ENCODE results near the gene CPNE9. TPM values are rescaled to one million over a fixed set of nuclear protein-coding genes. Genes with fewer than 3 reads are reported as not detected.

CPNE9 gene
- total and polyA plus RNA-seq, 5 experiments from 2014 or later: 0.55 TPM; not detected in 4

DNA sequence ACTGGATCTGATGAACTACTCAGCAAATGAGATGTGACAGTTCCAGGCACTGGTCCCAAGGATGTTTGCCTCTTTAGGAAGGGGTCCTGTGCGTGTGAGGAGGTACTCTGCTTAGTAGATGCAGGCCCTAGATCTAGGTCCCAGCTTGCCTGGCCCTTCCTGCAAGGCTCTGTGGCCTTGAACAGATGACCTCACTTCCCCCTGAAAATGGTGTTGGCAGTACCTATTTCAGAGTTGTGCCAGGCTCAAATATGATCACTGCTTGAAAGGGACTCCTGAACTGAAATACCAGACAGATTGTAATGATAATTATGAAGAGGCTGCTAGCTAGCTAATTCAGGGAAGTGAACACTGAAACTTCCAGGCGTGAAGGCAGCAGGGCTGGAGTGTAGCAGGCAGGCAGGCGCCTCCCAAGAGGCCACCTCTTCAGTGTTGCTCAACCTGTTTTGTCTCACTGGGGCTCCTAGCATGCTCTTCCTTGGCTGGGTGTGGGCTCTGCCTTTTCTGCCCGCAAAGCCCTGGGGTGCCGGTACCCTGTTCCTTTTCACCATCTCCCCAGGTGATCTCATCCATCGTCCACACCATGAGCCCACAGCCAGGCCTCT, 24.1 kb upstream of the CPNE9 start:
- DNase-seq (no peak), ATAC-seq (no peak)
- Mint-ChIP-seq H3K4me1 (peaks cover 0 to 12% (median 2%) of the 10 kb centered on the region in 4 donors), H3K36me3 (peaks cover 22 to 96% (median 45%) of the 10 kb centered on the region in 3 donors), H3K27me3 (no peaks in the 10 kb centered on the region), H3K9me3 (no peaks in the 10 kb centered on the region), H3K27ac (peak overlapping the region in 2 of 10 donors; percentile 22 to 65), H3K4me3 (peak overlapping the region in 1 of 10 donors; percentile 22)
- POLR2A ChIA-PET: no interaction called here

DNA sequence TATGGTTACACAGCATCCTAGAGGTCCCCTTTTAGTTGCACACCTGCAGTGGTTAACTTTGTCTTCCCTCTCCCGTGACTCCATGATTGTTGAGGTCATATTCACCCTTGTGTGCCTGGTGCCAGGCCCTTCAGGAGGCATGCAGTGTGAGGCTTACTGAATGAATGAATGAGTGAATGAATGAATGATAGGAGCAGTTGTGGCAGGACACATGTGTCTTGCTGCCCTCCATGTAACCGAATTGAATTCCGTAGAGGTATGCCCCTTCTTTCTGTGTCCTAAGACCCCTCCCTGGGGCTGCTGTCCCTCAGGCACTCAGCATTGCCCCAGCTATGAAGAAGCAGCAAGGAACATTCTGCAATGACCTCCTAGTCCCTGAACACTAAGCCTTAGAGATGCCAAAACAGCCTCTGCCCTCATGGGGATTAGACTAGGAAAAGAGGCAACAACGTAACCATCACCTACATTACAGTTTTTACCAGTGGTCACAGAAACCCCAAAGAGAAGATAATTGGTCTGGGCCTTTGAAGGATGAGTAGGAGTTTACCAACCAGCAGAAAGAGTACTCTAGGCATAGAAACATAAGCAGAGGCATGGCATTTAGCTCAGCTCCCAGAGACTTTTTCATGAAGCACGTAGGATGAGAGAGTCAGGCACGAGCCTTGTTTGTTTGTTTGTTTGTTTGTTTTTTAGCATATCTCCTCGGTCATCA, 22.5 kb upstream of the CPNE9 start:
- no peak for DNase-seq
- no peak for ATAC-seq
- no peaks in the 10 kb centered on the region for H3K27me3 Mint-ChIP-seq
- no peak overlapping the region for H3K4me3 Mint-ChIP-seq
- H3K4me1 Mint-ChIP-seq: peaks cover 0 to 15% (median 2%) of the 10 kb centered on the region in 4 donors
- peak overlapping the region in 1 of 10 donors; percentile 35 for H3K27ac Mint-ChIP-seq
- no peaks in the 10 kb centered on the region for H3K9me3 Mint-ChIP-seq
- peaks cover 22 to 98% (median 51%) of the 10 kb centered on the region in 3 donors for H3K36me3 Mint-ChIP-seq
- POLR2A ChIA-PET: no interaction called here

DNA sequence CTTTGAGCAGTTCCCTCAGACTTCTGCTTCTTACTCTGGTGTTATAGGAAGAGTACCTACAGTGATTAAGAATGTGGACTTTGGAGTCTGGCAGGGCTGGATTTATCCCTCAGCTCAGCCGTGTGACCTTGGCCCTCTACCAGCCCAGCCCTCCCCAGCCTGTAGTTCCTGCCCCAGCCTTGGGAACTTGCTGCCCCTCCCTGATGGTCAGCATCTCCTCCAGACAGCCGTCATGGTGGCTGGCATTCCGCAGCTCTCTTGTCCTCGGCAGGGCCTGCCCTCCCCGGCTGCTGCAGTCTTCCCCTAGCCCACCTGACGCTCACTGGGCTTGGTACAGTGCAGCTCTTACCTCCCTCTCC, 21.9 kb upstream of the CPNE9 start:
- DNase-seq (no peak), ATAC-seq (no peak)
- H3K4me1 Mint-ChIP-seq: peaks cover 0 to 14% (median 2%) of the 10 kb centered on the region in 4 donors
- no peak overlapping the region for H3K4me3 Mint-ChIP-seq
- POLR2A ChIA-PET: no interaction called here
- peaks cover 22 to 98% (median 48%) of the 10 kb centered on the region in 3 donors for H3K36me3 Mint-ChIP-seq
- H3K9me3 Mint-ChIP-seq: no peaks in the 10 kb centered on the region
- H3K27me3 Mint-ChIP-seq: no peaks in the 10 kb centered on the region
- no peak overlapping the region for H3K27ac Mint-ChIP-seq

DNA sequence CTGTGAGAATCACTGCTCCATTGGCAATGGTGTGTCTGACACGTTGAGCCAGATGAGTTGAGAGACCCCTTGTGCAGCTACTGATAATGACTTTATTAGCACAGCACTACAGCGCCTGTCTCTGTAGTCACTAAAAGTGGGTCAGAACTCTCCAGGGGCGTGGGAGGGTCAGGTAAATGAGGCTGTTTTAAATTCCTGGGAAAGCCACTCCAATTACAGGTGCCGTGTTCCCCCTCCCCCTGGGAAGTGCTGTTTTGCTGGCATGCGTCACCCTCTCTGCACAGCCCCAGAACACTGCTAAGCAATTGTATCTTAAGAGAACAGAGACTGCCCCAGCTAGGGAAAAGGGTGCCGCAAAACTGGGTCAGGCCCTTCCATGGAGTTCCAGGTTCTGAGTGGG, 21.5 kb upstream of the CPNE9 start:
- Mint-ChIP-seq H3K4me3 (no peak overlapping the region), H3K9me3 (no peaks in the 10 kb centered on the region), H3K27ac (no peak overlapping the region), H3K27me3 (no peaks in the 10 kb centered on the region), H3K36me3 (peaks cover 22 to 98% (median 50%) of the 10 kb centered on the region in 3 donors), H3K4me1 (peaks cover 0 to 13% (median 2%) of the 10 kb centered on the region in 4 donors)
- DNase-seq (no peak), ATAC-seq (no peak)
- POLR2A ChIA-PET: no interaction called here

DNA sequence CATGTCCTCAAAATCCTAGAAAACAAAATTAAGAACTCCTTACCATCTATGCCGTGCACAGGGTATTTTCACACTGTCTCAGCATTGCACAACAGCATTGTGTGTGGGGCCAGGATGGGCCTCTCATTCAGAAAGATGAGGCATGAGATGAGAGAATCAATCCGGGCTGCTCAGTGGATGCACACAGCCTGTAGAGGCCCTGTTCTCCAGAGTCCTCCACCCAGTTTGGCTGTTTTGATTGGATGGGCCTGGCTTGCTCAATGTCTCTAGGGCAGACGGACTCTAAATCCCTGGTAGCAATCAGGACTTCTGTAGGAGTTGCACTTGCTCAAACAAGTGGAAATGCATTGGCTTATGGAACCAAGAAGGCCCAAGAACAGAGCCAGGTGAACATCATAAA, 20.2 kb upstream of the CPNE9 start:
- no peaks in the 10 kb centered on the region for H3K27me3 Mint-ChIP-seq
- no peaks in the 10 kb centered on the region for H3K9me3 Mint-ChIP-seq
- no peak for ATAC-seq
- no peak overlapping the region for H3K27ac Mint-ChIP-seq
- H3K4me3 Mint-ChIP-seq: no peak overlapping the region
- POLR2A ChIA-PET: no interaction called here
- H3K4me1 Mint-ChIP-seq: peaks cover 0 to 10% (median 2%) of the 10 kb centered on the region in 4 donors
- H3K36me3 Mint-ChIP-seq: peaks cover 13 to 96% (median 42%) of the 10 kb centered on the region in 3 donors
- no peak for DNase-seq

DNA sequence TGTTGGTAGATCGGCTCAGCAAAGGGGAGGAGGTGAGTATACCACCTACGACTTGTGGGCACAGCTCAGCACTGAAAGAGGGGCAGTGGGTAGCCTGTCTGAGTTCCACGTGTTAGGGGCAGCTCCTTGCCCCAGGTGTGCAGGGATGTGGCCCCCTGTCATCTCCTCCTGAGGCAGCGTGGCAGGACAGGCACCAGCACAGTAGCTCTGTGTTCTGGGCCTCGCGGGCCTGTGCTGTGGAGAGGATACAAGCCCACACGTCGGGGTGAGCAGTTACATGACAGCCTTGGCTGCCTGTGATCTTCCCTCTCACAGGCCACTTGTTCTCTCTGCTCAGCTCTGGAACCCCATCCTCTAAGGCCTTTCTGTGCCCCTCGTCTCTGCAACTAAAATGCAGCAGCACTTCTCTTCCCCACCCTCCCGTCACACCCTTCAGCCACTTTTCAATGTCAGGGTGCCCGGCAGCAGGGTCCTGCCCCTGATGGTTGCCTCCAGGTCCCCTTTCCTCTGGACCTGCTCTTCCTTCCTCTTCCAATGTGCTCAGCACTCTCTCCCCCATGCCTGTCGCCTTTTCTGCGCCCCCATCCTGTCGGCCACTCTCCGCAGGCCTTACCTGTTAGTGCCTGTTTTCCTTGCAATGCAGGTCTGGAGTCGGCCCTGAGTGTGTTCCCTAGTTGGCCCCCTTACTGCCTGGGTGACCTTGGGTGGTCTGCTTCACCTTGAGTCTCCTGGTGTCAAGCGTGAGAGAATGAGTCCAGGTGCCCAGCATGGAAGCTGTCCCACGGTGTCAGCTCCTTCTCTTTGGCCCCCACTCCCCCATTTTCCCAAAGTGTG, 18.2 kb upstream of the CPNE9 start:
- DNase-seq (no peak), ATAC-seq (no peak)
- Mint-ChIP-seq H3K27ac (peak overlapping the region in 1 of 10 donors; percentile 89), H3K4me3 (no peak overlapping the region), H3K9me3 (no peaks in the 10 kb centered on the region), H3K36me3 (peaks cover 5 to 95% (median 36%) of the 10 kb centered on the region in 3 donors), H3K27me3 (no peaks in the 10 kb centered on the region), H3K4me1 (peaks cover 0 to 9% (median 2%) of the 10 kb centered on the region in 4 donors)
- POLR2A ChIA-PET: no interaction called here

DNA sequence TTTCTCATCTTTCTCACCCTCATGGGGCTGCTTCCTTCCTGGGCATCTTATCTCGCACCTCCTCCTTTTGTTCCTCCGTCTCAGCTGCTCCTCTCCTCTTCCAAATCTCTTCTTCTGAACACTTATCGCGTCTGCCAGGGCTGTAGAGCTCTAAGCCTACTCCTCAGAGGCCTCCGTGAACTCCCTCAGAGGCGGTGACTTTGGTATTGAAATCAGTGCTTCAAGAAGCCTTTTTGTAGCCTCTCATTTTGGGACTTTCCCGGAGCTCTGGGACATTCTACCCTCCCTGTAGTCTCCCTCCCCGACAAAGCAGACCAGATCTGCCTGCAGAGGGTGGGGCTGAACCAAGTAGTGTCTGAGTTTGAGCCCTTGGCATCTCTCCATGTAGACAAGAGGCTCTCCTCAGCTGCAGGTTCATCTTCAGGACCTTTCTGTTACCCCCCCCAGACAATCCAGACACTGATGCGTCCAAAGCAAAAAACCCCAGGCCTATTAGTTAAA, 17.5 kb upstream of the CPNE9 start:
- no peaks in the 10 kb centered on the region for H3K9me3 Mint-ChIP-seq
- H3K27ac Mint-ChIP-seq: peak overlapping the region in 1 of 10 donors; percentile 89
- peaks cover 0 to 9% (median 3%) of the 10 kb centered on the region in 4 donors for H3K4me1 Mint-ChIP-seq
- POLR2A ChIA-PET: no interaction called here
- no peak for DNase-seq
- H3K36me3 Mint-ChIP-seq: peaks cover 2 to 93% (median 34%) of the 10 kb centered on the region in 3 donors
- H3K4me3 Mint-ChIP-seq: peak overlapping the region in 1 of 10 donors; percentile 28
- ATAC-seq: no peak
- H3K27me3 Mint-ChIP-seq: no peaks in the 10 kb centered on the region

DNA sequence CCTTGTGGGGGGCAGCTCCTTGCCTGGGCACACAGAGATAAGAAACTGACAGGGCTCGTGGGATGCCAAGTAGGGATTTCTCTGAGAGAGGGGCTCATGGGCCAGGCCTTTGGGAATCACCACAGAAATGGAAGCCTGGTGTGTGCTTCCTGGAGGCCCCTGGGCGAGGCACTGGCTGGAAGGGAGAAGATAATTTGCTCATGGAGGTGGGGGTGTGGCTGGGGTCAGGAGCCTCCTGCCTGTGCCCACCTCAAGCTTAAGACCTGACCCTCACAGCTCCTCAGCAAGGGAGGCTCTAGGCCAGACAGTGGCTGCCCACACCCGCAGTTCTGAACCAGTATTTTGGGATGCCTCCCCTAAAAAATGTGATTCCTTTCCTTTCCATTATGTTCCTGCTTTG, 16.9 kb upstream of the CPNE9 start:
- Mint-ChIP-seq H3K36me3 (peaks cover 0 to 93% (median 31%) of the 10 kb centered on the region in 3 donors), H3K27ac (peak overlapping the region in 1 of 10 donors; percentile 40), H3K4me1 (peaks cover 0 to 9% (median 3%) of the 10 kb centered on the region in 4 donors), H3K27me3 (no peaks in the 10 kb centered on the region), H3K4me3 (no peak overlapping the region), H3K9me3 (no peaks in the 10 kb centered on the region)
- DNase-seq (no peak), ATAC-seq (no peak)
- POLR2A ChIA-PET: no interaction called here

DNA sequence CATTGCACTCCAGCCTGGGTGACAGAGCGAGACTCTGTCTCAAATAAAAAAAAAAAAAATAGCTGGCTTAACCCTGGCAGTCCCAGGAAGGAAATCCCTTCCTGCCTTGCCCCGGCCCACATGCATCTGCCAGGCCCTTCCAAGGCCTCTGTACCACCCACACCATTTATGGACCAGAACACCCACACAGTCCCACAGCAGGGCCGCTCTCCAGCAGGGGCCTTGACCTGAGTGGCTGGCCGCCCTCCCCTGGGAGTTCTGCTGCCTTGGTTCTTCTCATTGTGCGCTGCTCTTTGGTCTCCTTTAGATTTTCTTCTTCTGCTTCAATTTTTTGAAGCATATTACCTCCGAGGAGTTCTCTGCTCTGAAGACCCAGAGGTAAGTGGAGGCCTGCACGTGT, 16.1 kb upstream of the CPNE9 start:
- H3K4me3 Mint-ChIP-seq: no peak overlapping the region
- POLR2A ChIA-PET: no interaction called here
- peaks cover 0 to 93% (median 34%) of the 10 kb centered on the region in 3 donors for H3K36me3 Mint-ChIP-seq
- DNase-seq (no peak), ATAC-seq (no peak)
- no peaks in the 10 kb centered on the region for H3K27me3 Mint-ChIP-seq
- no peaks in the 10 kb centered on the region for H3K9me3 Mint-ChIP-seq
- H3K4me1 Mint-ChIP-seq: peaks cover 0 to 9% (median 3%) of the 10 kb centered on the region in 4 donors
- H3K27ac Mint-ChIP-seq: peak overlapping the region in 1 of 10 donors; percentile 40

DNA sequence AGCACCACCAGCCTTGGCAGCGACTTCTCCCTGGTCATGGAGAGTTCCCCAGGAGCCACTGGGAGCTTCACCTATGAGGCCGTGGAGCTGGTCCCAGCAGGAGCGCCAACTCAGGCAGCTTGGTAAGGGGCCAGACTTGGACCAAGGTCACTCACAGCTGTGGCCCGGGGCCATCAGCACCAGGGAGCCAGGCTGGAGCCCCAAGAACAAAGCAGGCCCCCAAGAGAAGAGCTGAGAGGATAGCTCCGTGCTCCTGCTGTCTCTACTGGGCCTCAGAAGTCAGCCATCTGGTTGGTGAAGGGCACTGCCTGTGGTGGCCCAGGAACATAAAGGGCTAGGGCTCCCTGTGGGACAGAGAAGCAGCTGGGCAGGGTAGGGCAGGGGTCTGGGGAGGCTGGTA, 14.7 kb upstream of the CPNE9 start:
- POLR2A ChIA-PET: interaction anchor here (0.6 kb wide), 1 partner anchor 611 kb away, joined by 3 read pairs; no protein-coding TSS in a partner anchor
- Mint-ChIP-seq H3K27me3 (no peaks in the 10 kb centered on the region), H3K4me3 (no peak overlapping the region), H3K9me3 (no peaks in the 10 kb centered on the region), H3K36me3 (peaks cover 0 to 92% (median 38%) of the 10 kb centered on the region in 3 donors), H3K4me1 (peaks cover 0 to 9% (median 3%) of the 10 kb centered on the region in 4 donors), H3K27ac (no peak overlapping the region)
- DNase-seq: peak in 1 of 10 donors; percentile 8
- ATAC-seq: no peak

DNA sequence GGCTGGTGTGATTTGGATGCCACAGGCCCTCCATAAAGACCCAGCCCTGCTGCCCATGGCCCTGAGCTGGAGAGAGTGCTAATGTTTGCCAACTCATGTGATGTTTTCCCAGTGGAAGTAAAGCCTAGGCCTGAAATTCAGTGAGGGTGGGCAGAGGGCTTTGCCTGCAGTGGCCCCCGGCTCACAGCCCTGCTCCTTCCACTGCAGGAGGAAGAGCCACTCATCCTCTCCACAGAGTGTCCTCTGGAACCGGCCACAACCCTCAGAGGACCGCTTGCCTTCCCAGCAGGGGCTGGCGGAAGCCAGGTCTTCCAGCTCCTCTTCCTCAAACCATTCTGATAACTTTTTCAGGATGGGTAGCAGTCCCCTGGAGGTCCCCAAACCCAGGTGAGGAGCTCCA, 13.9 kb upstream of the CPNE9 start:
- Mint-ChIP-seq H3K27ac (peak overlapping the region in 1 of 10 donors; percentile 34), H3K4me1 (peaks cover 0 to 9% (median 3%) of the 10 kb centered on the region in 4 donors), H3K4me3 (no peak overlapping the region), H3K9me3 (no peaks in the 10 kb centered on the region), H3K36me3 (peaks cover 0 to 91% (median 31%) of the 10 kb centered on the region in 3 donors), H3K27me3 (no peaks in the 10 kb centered on the region)
- DNase-seq (peak in 1 of 10 donors; percentile 35), ATAC-seq (no peak)
- POLR2A ChIA-PET: interaction anchor here (0.6 kb wide), 1 partner anchor 610 kb away, joined by 3 read pairs; no protein-coding TSS in a partner anchor
